Kidney glomerular epithelial cell (primary cell): ENCODE data around the gene DCP1A.
A peak's percentile ranks its signal among the peaks of the same experiment; 100 is the strongest.
"Not testable (repeated sequence)": the region's sequence is repeated elsewhere in the genome, so short reads cannot be mapped to it uniquely, and the experiment has no call there.

Experiments used
- DNase-seq: peaks from one replicate; lab custom pipeline; 2025; lab: John Stamatoyannopoulos, UW

The DCP1A gene

DNA sequence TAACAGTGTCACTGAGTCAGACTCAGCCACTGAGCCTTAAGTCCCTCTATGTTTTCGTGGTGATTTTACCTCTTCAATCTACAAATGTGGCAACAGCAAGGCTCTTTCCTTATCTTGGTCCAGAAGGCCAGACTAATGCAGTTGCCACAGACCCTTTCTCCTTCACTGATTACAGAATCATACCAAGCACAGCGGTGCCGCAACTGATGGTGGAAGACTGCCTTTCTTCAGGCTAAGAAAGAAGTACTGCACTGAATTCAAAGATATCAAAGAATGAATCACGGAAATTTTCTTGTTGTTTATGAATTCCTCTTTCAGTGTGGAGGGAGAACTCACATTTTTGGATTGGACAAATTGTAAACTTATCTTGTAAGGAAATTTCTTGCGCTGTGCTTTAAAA is 18.6 kb downstream of the DCP1A start:
- no peak for DNase-seq

DNA sequence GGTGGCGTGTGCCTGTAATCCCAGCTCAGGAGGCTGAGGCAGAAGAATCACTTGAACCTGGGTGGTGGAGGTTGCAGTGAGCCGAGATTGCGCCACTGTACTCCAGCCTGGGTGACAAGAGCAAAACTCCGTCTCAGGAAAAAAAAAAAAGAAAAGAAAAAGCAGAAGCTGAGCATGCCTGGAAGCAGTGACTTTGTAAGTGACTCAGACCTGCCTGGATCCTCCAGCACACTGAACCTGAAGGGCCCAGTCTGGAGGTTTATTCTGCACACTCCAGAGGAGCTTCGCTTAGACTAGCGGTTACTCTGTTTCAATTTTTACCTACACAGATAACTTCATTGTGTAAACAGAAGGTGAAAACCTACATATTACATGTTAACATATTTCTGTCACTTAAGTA is 19.4 kb downstream of the DCP1A start:
- DNase-seq, result not testable (repeated sequence)

DNA sequence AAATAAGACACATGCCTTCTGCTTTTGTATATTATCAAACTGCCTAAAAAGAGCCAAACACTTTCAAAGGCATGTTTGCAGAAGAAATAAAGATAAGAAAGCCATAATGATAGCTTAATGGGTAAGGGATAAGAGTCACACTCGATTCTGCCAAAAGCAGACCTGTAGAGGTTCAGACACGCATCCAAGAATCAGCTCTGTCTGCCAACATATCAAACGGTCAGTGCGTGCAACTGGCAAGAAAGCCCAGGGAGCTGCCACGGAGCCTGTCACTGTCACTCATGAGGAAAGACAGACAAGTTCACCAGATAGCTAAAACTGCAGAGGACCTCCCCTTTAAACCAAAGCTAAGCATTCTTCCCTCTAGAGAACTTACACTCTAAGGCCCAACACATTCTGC is 23.2 kb downstream of the DCP1A start:
- DNase-seq, result no peak

DNA sequence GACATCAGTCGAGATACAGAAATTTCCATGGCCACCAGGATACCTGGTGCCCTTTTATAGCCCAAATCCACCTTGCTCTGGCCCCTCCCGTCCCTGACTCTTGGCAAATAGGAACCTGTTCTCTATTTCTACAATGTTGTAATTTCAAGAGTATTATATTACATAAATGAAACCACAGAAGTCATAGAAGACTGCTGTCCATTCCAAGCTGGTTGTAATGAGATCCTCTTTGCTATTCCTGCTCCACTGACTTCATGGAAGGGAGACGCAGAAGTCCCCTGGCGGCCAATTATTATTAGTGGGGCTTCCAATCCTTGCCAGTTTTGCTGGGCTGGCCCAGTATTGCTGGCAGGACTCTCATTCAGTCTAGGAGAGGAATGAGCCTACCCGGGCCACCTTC is 26.6 kb downstream of the DCP1A start:
- no peak for DNase-seq

DNA sequence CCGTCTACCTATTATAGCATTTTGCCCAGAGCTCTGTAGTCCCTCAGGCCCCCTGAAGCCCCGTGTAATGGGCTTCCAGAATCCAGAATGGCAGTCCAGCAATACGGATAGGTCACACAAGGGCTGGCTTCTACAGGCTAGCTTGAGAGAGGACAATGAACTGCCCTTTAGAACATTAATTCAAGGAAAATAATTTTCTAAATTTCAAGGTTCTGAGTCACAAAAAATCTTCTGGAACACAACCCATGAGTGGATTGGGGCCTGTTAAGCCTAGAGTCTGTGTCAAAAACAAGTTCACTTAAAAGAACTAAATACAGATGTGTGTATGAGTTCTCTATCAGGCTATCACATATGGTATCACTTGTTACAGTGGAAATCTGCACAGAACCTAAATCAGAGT is 28.8 kb downstream of the DCP1A start:
- DNase-seq, result no peak

DNA sequence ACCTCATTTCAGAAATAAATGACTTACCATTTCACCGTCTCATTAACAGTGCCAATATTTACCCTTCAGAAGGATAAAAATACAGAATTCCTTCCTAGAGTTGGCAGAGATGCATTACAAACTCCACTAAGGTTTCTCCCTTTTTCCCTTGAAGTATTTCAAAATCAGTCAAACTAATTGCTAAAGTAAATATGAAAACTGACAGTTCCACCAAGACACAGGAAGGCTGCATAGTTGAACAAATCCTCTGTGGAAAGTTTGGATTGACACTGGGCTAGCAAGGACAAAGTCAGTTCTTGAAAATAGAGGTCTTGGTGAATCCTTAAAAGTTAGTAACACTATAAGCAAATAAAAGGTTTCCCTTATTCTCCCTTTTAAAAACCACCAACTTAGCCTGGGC is 34.5 kb downstream of the DCP1A start:
- no peak for DNase-seq

DNA sequence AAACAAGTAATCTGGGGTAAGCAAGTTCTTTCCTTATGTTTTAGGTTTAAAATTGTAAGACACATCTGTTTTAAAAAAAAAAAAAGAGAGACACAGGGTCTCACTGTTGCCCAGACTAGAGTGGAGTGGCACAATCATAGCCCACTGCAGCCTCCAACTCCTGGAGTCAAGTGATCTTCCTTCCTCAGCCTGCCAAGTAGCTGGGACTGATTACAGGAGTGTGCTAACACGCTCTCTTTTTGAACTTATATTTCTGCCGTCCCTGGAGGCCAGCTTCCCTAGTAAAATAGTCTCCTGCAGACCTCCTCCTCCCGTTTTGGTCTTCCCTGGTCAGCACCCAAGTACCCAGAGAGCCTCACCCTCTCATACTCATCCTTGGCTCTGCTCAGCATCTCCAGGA is 35.5 kb downstream of the DCP1A start:
- no peak for DNase-seq

DNA sequence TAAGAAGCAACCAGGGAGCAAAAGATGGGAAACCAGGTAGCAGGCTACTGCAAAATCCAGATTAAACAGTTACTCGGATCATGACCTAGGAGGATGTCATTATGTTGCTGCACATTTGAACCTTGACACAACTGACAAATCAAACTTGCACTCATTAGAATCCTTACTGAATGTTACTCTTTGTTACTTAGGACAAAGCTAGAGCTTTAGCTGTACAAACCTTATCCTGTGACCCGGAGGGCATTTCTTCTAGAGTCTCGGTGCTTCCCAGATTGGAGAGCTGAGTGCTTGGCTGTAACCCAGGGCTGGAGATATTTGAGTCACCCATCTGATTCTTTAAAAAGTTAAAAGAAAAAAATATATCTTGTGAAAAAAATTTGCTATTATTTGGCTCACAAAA is 43.4 kb downstream of the DCP1A start:
- no peak for DNase-seq

DNA sequence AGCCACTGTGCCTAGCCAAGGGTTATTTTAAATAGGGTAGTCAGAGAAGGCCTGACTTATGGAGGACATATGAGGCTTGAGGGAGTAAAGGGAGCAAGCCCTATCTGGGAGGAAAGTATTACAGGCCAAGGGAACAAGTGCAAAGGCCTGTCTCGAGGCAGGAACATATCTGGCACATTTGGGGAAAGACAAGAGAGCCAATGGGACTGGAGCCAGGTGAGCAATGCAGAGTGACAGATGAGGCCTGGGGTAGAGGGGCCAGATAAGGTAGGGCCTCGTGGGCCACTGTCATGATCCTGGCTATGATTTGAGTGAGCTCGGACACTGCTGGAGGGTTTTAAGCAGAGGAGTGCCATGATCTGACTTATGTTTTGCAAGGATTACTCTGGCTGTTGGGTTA is 43.8 kb downstream of the DCP1A start:
- DNase-seq, result no peak

DNA sequence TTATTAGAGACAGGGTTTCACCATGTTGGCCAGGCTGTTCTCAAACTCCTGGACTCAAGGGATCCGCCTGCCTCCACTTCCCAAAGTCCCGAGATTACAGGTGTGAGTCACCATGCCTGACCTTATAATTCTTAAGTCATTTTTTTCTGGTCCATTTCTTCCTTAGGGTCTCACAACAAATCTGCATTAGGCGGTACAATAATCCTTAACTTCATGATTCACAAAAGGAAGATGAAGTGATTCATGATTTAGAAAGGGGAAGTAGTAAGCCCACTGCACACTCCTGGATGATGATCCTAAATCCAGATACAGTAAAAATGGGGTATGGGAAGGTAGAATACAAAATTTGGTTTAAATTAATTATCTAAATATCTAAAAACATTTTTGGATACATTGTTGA is 46.5 kb downstream of the DCP1A start:
- no peak for DNase-seq

DNA sequence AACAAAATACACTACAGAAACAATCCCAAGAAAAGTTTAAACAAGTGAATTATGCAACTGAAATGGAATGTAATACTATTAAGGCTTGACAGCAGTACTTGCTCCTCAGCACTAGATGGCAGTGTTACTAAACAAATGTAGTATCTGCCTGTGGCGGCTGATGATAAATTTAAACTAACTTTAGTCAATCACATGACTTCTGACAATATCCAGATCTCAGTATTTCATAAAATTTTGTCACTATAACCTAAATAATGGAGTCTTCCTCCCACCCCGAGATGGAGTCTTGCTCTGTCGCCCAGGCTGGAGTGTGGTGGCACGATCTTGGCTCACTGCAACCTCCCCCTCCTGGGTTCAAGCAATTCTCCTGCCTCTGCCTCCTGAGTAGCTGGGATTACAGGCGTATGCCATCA is 47.7 kb downstream of the DCP1A start:
- peak; percentile 53 for DNase-seq

DNA sequence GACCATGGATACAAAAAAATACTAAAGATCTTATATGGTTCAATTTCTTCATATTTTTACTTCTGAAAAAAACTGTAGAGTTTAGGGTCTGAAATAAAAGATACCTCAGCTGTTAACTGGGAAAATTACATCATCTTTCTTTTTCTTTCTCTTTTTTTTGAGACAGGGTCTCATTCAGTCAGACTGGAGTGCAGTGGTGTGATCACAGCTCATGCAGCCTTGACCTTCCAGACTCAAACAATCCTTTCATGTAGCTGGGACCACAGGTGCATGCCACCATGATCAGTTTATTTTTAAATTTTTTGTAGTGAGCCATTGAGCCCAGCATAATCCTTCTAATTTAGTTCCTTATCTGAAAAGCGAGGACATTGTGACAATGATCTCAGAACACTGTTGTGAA is 51.9 kb downstream of the DCP1A start:
- no peak for DNase-seq

DNA sequence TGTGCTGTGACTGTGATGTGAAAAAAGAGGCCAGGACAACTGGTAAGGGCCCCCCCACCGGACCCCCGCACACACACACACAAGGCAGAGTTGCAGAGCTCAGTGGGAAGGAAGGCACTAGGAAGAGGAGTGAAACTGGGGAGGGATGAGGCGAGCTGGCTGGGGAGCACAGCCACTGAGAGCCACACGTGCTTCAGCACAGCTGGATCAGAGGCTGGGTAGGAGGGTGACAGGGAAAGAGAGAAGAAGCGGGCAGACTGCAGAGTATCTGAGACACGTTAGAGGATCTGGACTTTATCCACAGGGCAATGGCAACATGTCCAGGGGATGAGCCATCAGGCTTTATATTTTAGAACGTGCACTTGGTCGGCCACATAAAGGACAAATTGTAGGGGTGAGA is 53.5 kb downstream of the DCP1A start:
- DNase-seq, result no peak

DNA sequence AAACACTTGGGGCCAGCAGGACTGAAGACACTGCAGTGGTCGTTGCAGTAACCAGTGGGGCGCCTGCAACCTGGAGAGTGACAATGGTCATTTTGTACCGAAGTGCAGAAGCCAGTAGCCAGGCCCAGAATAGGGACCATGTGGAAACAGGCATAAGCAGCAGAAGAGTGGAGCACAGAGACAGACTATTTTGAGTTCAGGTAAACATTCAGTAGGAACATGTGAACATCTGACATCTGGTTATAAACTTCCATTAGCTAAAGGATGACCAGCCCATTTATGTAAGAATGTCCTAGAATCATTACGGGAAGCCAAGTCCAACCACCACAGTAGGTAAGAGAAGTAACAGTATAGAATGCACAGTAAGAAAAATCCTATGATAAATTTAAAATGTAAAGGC is 59.1 kb downstream of the DCP1A start:
- no peak for DNase-seq

DNA sequence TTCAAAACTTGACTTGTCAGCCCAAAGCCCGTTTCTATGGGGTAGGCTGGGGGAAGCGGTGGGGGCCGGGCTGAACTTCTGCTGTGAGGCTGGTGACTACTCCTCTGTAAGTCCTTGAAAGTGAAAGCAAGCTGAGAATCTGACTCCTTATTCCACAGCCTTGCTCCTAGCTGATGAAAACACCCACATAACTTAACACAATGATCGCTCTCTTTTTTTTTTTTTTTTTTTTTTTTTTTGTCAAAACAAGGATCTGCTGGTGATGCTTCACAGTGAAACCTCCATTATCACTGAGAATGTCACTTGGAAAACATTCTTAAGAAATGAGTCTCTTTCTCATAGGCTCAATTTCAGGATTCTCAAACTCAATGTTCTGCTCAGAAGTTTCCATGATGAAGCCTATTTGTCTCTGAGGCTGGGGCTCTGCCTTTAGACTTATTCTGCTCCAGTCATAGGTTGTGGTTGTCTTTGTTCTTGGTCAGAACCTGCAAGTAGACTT is 60.2 kb downstream of the DCP1A start:
- DNase-seq, result no peak

DNA sequence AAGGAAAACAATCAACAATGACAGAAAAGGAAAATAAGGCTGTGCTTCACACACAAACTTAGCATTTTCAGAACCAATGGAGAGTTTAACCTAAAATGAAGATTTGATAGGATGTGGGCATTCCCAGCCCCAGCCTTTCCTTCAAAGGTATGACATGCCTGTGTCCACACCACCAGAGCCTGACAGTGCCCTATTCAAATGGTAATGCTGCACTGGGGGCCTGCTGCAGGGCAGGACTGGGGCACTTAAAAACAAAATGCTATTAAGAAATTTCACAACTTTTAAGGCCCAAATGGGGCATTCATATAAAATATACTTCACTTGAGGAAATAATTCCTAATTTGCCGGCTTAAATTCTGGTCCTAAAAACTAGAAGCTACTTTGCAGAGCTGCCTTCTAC is 60.6 kb downstream of the DCP1A start:
- no peak for DNase-seq

DNA sequence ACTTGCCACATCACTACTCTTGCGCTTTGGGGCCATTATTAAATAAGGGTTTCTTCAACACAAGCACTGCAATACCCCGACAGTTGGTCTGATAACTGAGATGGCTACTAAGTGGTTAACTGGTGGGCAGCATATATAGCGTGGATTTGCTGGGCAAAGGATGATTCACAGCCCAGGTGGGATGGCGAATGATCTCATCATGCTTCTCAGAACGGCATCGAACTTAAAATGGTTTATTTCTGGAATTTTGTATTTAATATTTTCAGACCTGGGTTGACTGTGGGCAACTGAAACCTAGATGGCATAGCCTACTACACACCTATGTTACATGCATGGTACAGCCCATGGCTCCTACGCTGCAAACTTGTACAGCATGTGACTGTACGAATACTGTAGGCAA is 64.8 kb downstream of the DCP1A start:
- DNase-seq, result no peak

DNA sequence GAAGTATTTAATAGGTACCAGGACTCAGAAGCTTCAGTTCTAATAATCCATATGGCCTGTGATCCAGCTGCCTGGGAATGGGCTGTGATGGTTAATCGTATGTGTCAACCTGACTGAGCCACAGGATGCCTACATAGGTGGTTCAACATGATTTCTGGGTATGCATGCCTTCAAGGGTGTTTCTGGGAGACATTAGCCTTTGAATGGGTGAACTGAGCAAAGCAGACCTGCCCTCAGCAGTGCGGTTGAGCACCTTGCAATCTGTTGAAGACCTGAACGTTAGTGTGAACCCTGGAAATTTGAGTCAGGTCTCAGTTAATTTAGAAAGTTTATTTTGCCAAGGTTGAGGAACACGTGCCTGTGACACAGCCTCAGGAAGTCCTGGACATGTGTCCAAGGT is 68.7 kb downstream of the DCP1A start:
- DNase-seq, result no peak

DNA sequence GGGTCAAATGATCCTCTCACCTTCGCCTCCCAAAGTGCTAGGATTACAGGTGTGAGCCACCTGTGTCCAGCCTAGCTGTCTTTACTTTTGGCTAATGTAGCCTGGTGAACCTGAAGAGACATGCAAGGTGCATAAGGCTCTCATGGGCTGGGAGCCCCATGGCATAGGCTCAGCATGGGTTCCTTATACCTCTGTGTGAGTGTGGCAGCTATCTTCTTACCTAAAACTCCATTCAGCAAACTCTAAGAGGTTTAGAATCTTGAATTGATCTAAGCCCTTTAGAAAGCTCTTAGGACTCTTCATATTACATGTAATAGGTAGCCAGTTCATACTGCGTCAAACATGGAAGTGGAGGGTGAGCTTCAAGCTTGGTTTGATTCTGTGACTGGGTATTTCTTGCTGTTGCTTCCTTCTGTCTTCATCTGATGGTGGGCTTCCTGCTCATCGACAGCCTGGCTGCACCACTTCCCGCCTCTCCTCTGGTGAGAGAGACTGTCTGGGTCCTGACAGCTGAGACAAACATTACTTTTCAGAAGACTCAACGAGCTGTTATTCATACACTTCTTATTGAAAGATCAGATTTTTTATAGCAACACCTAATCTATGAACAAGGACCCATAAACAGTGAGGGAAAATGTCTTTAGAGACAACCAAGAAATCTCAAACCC is 72.3 kb downstream of the DCP1A start:
- no peak for DNase-seq

DNA sequence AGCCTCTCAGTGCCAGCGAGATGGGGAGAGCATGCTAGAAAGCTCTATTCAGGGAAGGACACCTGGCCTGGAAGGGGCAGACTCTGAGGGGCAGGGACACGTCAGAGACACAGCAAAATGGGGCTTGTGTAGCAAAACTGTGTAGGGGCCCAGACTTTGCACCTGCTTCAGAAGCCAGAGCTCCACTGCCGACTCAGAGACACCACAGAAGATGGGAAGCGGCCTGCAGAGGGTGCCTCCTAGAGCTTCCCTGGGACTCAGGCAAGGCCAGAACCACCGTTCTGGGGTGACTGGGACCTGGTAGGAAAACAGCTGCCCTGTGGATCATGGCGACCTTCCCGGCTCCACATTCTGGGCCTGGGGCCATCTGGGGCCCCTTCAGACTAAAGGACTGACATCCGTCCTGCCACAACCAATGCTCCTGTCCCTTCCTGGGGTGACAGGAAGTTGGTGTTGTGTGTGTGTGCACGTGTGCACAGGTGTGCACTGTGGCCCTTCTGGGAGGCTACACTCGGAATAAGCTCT is 74.1 kb downstream of the DCP1A start:
- DNase-seq, result no peak

DNA sequence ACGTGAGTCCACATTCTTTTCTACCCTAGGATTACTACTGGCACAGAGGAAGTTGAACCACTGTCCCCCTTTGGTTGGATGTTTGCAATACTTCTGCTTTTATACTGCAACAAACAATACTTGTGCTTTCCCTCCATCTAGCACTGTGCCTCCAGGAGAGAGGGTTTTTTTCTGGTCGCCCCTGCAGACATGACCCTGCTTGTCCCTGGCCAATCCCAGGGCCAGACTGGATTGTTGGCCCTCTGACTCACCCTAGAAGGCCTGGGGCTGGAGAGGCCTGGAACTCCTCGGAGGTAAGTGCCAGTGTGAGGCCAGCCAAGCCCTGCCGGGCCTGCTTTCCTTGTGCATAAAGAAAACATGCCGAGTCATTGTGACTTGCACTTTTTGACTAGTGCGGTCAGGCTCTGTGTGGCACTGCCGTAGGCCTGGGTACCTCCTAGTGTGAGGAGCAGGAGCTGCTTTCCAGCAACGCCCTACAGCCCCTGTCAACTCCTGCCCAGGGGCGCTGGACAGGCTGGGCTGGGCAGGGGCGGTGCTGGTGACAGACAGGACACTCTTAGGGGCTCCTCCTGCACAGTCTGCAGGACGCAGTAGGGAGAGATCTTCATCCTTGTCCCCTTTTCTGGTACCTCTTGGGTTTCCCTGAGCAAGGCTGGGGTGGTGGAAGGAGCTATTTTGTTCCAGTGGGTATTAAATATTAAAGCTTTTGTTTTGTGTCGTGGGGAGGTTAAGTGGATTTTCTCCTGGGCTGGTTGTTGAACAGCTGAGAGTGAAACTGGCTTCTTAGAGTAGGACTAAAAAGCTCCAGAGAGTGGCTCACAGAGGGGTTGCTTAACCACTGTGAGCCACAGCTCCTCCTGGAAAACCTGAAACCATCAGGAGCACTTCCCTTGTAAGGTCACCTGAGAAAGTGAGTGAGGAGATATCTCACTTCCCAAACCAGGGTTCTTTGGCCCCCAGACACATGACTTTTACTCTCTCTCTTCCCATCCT is 77.2 kb downstream of the DCP1A start:
- peak; percentile 83 for DNase-seq

DNA sequence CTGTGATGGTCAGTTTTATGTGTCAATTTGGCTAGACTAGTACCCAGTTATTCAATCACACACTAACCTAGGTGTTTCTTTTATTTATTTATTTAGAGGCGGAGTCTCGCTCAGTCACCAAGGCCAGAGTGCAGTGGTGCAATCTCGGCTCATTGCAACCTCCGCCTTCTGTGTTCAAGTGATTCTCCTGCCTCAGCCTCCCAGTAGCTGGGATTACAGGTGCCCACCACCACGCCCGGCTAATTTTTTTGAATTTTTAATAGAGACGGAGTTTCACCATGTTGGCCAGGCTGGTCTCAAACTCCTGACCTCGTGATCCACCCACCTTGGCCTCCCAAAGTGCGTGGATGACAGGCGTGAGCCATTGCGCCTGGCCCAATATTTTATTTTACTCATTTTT is 78.2 kb downstream of the DCP1A start:
- DNase-seq, result not testable (repeated sequence)

DNA sequence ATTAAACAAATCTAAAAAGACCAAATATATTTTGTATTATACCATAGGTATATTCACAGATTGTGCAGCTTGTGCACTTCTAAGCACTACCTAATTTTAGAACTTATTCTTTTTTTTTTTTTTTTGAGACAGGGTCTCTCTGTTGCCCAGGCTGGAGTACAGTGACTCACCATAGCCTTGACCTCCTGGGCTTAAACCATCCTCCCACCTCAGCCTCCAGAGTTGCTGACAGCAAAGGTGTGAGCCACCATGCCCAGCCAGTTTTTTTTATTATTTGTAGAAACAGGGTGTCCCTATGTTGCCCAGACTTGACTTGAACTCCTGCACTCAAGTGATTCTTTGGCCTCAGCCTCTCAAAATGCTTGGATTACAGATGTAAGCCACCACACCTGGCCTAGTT is 79.6 kb downstream of the DCP1A start:
- no peak for DNase-seq
